Tibial nerve (tissue), 4 donors: ENCODE results near the gene GAPDH.

Source experiments
- CTCF ChIP-seq, 5 experiments: fragments of 200-600 bp in 3 of 5; fragments of 450-650 bp in 2 of 5; sonication (generic) in 3 of 5; IDR thresholded peaks; one replicate each; pipeline ENCODE4 v1.5.1; 2016 to 2019; ENCODE audit warnings: antibody characterized with exemption in 5 of 5, mild to moderate bottlenecking in 3 of 5, moderate library complexity in 2 of 5
- EP300 ChIP-seq, 2 donors: sonication (generic); formaldehyde crosslinking; IDR thresholded peaks; one replicate each; pipeline ENCODE4 v1.6.1; 2017; ENCODE audit warnings: antibody characterized with exemption in 2 of 2, mild to moderate bottlenecking in 1 of 2
- POLR2A ChIP-seq, 2 donors: fragments of 450-650 bp; IDR thresholded peaks; one replicate each; pipeline ENCODE4 v1.6.1; 2017; ENCODE audit warnings: antibody characterized with exemption in 2 of 2, mild to moderate bottlenecking in 2 of 2, moderate library complexity in 2 of 2

GRCh38 chr12:6563448-6564050, 29.2 kb downstream of the GAPDH start:
- no peak for TF ChIP-seq POLR2A (IDR thresholded peaks at IDR 0.05)
- TF ChIP-seq CTCF (IDR thresholded peaks at IDR 0.05): peak; percentile 44 to 69 (median 61)
- TF ChIP-seq EP300 (IDR thresholded peaks at IDR 0.05): no peak
